IMR-90 (cell line): ENCODE measurements around the gene CHST8. TPM values are rescaled to one million over a fixed set of nuclear protein-coding genes. Genes with fewer than 3 reads are reported as not detected.

Experiments
- ATAC-seq: fragments of 200-7000 bp; cut with Tn5 transposase; 2 replicates; pipeline ENCODE4 v1.9.1; 2020; ENCODE audit warnings: low read depth, mild to moderate bottlenecking, moderate library complexity
- BruUV-seq: library from RNA; stranded (reverse); fragments of 400-500 nt; replicated peaks from 2 replicates; lab custom pipeline; 2021; lab: Mats Ljungman, UMichigan
- CTCF ChIA-PET: fragments of 300-600 bp; formaldehyde crosslinking; extraction: SDS; loops from one replicate; lab custom pipeline; 2021; ENCODE audit warnings: antibody characterized with exemption; lab: Yijun Ruan, JAX
- POLR2A ChIA-PET: fragments of 300-600 bp; sonication (Branson Sonifier 250); formaldehyde crosslinking; loops from one replicate; lab custom pipeline; 2022; ENCODE audit warnings: antibody characterized with exemption; ENCODE audit not compliant: unreplicated experiment; lab: Charles Lee
- DNase-seq: peaks from one replicate; pipeline ENCODE4 v3.0.0; 2013
- H2AFZ ChIP-seq: replicated peaks from 2 replicates; pipeline ENCODE3; 2013; ENCODE audit warnings: low read length, mild to moderate bottlenecking; ENCODE audit not compliant: poor library complexity
- H2AK5ac ChIP-seq: 2 replicates; pipeline ENCODE4 v1.6.1; 2013; ENCODE audit warnings: low read depth, low read length, inconsistent platforms
- H2AK9ac ChIP-seq: replicated peaks from 2 replicates; pipeline ENCODE3; 2013; ENCODE audit warnings: mild to moderate bottlenecking, low read depth, low read length, moderate library complexity; ENCODE audit not compliant: poor library complexity
- H2BK120ac ChIP-seq: 2 replicates; pipeline ENCODE4 v1.6.1; 2013; ENCODE audit warnings: low read depth, low read length, inconsistent platforms
- H2BK15ac ChIP-seq: 3 replicates; pipeline ENCODE4 v1.6.1; 2013; ENCODE audit warnings: low read depth, low read length, inconsistent platforms
- H2BK20ac ChIP-seq: 2 replicates; pipeline ENCODE4 v1.6.1; 2013; ENCODE audit warnings: low read depth, mild to moderate bottlenecking, inconsistent platforms, low read length, moderate library complexity
- H2BK5ac ChIP-seq: 2 replicates; pipeline ENCODE4 v1.6.1; 2013; ENCODE audit warnings: mild to moderate bottlenecking, low read depth, low read length, inconsistent platforms; ENCODE audit not compliant: poor library complexity, severe bottlenecking
- H3K14ac ChIP-seq: replicated peaks from 2 replicates; pipeline ENCODE4 v1.6.1; 2013; ENCODE audit warnings: low read depth, low read length, inconsistent platforms
- H3K18ac ChIP-seq: 2 replicates; pipeline ENCODE4 v1.6.1; 2013; ENCODE audit warnings: low read depth, low read length, control low read depth
- H3K23ac ChIP-seq: 2 replicates; pipeline ENCODE4 v1.6.1; 2013; ENCODE audit warnings: low read depth, low read length, inconsistent platforms
- H3K27ac ChIP-seq: 2 replicates; pipeline ENCODE4 v1.5.1; 2013; ENCODE audit warnings: mild to moderate bottlenecking, control low read depth, low read length; ENCODE audit not compliant: insufficient read depth
- H3K27me3 ChIP-seq: 2 replicates; pipeline ENCODE4 v1.6.1; 2013; ENCODE audit warnings: low read length; ENCODE audit not compliant: control insufficient read depth, insufficient read depth
- H3K36me3 ChIP-seq: 2 replicates; pipeline ENCODE4 v1.6.1; 2013; ENCODE audit warnings: low read length, mixed read lengths; ENCODE audit not compliant: control insufficient read depth, insufficient read depth
- H3K4ac ChIP-seq: 2 replicates; pipeline ENCODE4 v1.6.1; 2013; ENCODE audit warnings: low read depth, low read length, inconsistent platforms
- H3K4me1 ChIP-seq: 2 replicates; pipeline ENCODE4 v1.6.1; 2013; ENCODE audit warnings: low read length, mixed read lengths; ENCODE audit not compliant: control insufficient read depth, insufficient read depth
- H3K4me2 ChIP-seq: 2 replicates; pipeline ENCODE4 v1.6.1; 2013; ENCODE audit warnings: low read depth, mild to moderate bottlenecking, control low read depth, low read length, moderate library complexity
- H3K4me3 ChIP-seq: 2 replicates; pipeline ENCODE4 v1.5.1; 2013; ENCODE audit warnings: low read depth, mild to moderate bottlenecking, control low read depth, low read length, moderate library complexity; ENCODE audit not compliant: insufficient read depth
- H3K56ac ChIP-seq: 2 replicates; pipeline ENCODE4 v1.6.1; 2013; ENCODE audit warnings: low read length, inconsistent platforms; ENCODE audit not compliant: insufficient read depth; ENCODE audit errors: extremely low read depth
- H3K79me1 ChIP-seq, 2 experiments: 2 replicates each; pipeline ENCODE4 v1.6.1; 2013; ENCODE audit warnings: low read length in 2 of 2, inconsistent platforms in 1 of 2, low read depth in 1 of 2
- H3K9ac ChIP-seq: 2 replicates; pipeline ENCODE4 v1.6.1; 2013; ENCODE audit warnings: low read depth, low read length, control low read depth
- H3K9me1 ChIP-seq: 2 replicates; pipeline ENCODE4 v1.6.1; 2013; ENCODE audit warnings: low read length, inconsistent platforms; ENCODE audit not compliant: insufficient read depth
- H3K9me3 ChIP-seq: 2 replicates; pipeline ENCODE4 v1.6.1; 2013; ENCODE audit warnings: low read length; ENCODE audit not compliant: control insufficient read depth, insufficient read depth
- H4K20me1 ChIP-seq: 2 replicates; pipeline ENCODE4 v1.6.1; 2013; ENCODE audit warnings: low read length, inconsistent platforms; ENCODE audit not compliant: insufficient read depth
- H4K5ac ChIP-seq: 2 replicates; pipeline ENCODE4 v1.6.1; 2013; ENCODE audit warnings: mild to moderate bottlenecking, low read depth, low read length, control low read depth
- H4K8ac ChIP-seq, 2 experiments: 2 replicates each; pipeline ENCODE4 v1.6.1; 2013; ENCODE audit warnings: low read depth in 2 of 2, low read length in 2 of 2, control low read depth in 1 of 2, inconsistent platforms in 1 of 2
- H4K91ac ChIP-seq: 2 replicates; pipeline ENCODE4 v1.6.1; 2013; ENCODE audit warnings: low read depth, low read length, inconsistent platforms; ENCODE audit not compliant: insufficient read depth
- FOS ChIP-seq: fragments of 150-350 bp; IDR thresholded peaks from 2 replicates; pipeline ENCODE4 v1.6.1; 2016; ENCODE audit warnings: low read depth, low read length
- MAFK ChIP-seq: IDR thresholded peaks from 2 replicates; pipeline ENCODE4 v1.6.1; 2012; ENCODE audit warnings: low read depth, low read length, improper control_type of control experiment
- MAZ ChIP-seq: IDR thresholded peaks from 2 replicates; pipeline ENCODE4 v1.6.1; 2012; ENCODE audit warnings: low read depth, mild to moderate bottlenecking, low read length, improper control_type of control experiment, moderate library complexity, borderline replicate concordance
- MXI1 ChIP-seq: IDR thresholded peaks from 2 replicates; pipeline ENCODE4 v1.6.1; 2012; ENCODE audit warnings: low read depth, mild to moderate bottlenecking, low read length, moderate library complexity, borderline replicate concordance
- RCOR1 ChIP-seq: IDR thresholded peaks from 2 replicates; pipeline ENCODE4 v1.6.1; 2012; ENCODE audit warnings: mild to moderate bottlenecking, low read length, improper control_type of control experiment; ENCODE audit not compliant: insufficient replicate concordance
- WGBS, 2 experiments: methylation state at CpG; one replicate each; pipeline versions ENCODE4 v1.1.5 to v1.1.7; 2013; ENCODE audit warnings: missing lambda C conversion rate in 2 of 2; ENCODE audit not compliant: insufficient read length in 1 of 2; ENCODE audit errors: extremely low coverage in 2 of 2; 5-methylcytosine and 5-hydroxymethylcytosine counted together
- dilution Hi-C: fragments of 300-500 bp; cut with HindIII; formaldehyde crosslinking; loops from one replicate; pipeline ENCODE4 v1.14.3; 2018; ENCODE audit warnings: low sequenced_read_pairs; ENCODE audit not compliant: unreplicated experiment
- in situ Hi-C: fragments of 300-500 bp; cut with MboI; formaldehyde crosslinking; loops from 3 replicates; pipeline ENCODE4 v1.14.3; 2019; ENCODE audit warnings: low sequenced_read_pairs, inconsistent platforms, mixed read lengths
- intact Hi-C: fragments of 100-400 bp; cut with micrococcal nuclease; formaldehyde crosslinking; loops from 2 replicates; pipeline ENCODE4 v1.10.0; 2022
- polyA plus RNA-seq, 3 experiments: library from polyadenylated mRNA; depleted of rRNA; stranded (reverse); fragments of >200 nt; gene quantifications; 2 replicates each; pipeline ENCODE4 v1.2.3, GENCODE V29; 2012; ENCODE audit warnings: low replicate concordance in 1 of 3
- total RNA-seq: library from RNA; depleted of rRNA; stranded (reverse); fragments of >200 nt; gene quantifications from 2 replicates; pipeline ENCODE4 v1.2.3, GENCODE V29; 2012
- TF ChIP-seq, protein P1 (sequence below): fragments of 150-350 bp; IDR thresholded peaks from 2 replicates; pipeline ENCODE4 v1.6.1; 2016; ENCODE audit warnings: low read depth, mild to moderate bottlenecking, low read length, moderate library complexity, borderline replicate concordance

The CHST8 gene
- total and polyA plus RNA-seq, 2 of the 4 experiments (the other 2 are of a cell fraction) = not detected

- Histone ChIP-seq H4K5ac (no peak overlapping the region), H3K9me1 (0 out of 2 replicates have a peak, but pooled peaks cover 4% of the 10 kb centered on the region), H3K27me3 (peaks cover 16% of the 10 kb centered on the region; the same call in 1 of the 2 replicates), H3K18ac (no peak overlapping the region), H3K9me3 (no peaks in the 10 kb centered on the region), H2BK20ac (no peak overlapping the region), H3K14ac (no peak overlapping the region), H3K4me1 (no peaks in the 10 kb centered on the region), H3K4me2 (no peak overlapping the region), H3K9ac (no peak overlapping the region), H3K27ac (no peak overlapping the region), H2BK120ac (no peak overlapping the region), H3K4ac (no peak overlapping the region), H2AK5ac (no peak overlapping the region), H2AK9ac (no peak overlapping the region), H3K79me1 (no peaks in the 10 kb centered on the region), H3K4me3 (no peak overlapping the region), H2BK5ac (no peak overlapping the region), H4K91ac (no peak overlapping the region), H2AFZ (peak overlapping the region; percentile 87), H4K8ac (no peak overlapping the region), H2BK15ac (no peak overlapping the region), H3K56ac (no peak overlapping the region), H3K23ac (no peak overlapping the region), H4K20me1 (no peaks in the 10 kb centered on the region), H3K36me3 (no peaks in the 10 kb centered on the region)
- 59% methylated on average over 6 of the region's 17 CpGs; no CpG with 5 or more reads in 1 of the 2 experiments for WGBS, 2 experiments
- ChIA-PET POLR2A (no interaction called here), CTCF (interaction anchor here (0.5 to 3.2 kb wide), 46 partner anchors 8 to 713 kb away, joined by 3 to 36 read pairs (median 4); partner anchors contain the start of gene KCTD15)
- dilution Hi-C loops = no loop called here
- TF ChIP-seq, protein P1, sequence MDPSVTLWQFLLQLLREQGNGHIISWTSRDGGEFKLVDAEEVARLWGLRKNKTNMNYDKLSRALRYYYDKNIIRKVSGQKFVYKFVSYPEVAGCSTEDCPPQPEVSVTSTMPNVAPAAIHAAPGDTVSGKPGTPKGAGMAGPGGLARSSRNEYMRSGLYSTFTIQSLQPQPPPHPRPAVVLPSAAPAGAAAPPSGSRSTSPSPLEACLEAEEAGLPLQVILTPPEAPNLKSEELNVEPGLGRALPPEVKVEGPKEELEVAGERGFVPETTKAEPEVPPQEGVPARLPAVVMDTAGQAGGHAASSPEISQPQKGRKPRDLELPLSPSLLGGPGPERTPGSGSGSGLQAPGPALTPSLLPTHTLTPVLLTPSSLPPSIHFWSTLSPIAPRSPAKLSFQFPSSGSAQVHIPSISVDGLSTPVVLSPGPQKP = no peak
- TF ChIP-seq RCOR1 (no peak), MAZ (no peak), MXI1 (no peak), FOS (no peak), MAFK (no peak)
- in situ Hi-C loops = loop anchor here (5.0 to 25.0 kb wide), 2 partner anchors 320 to 560 kb away; no protein-coding TSS in a partner anchor
- no peak for ATAC-seq
- DNase-seq = no peak
- intact Hi-C loops = loop anchor here (1.0 to 10.0 kb wide), 4 partner anchors 221 to 653 kb away; no protein-coding TSS in a partner anchor
- no TSS peak for BruUV-seq
These were observed 156.0 kb downstream of the CHST8 start for GRCh38 chr19:33777753-33778088.
